DMS153 (cell line): Measurements from ENCODE around the gene MAZ.

Experiments used
- DNase-seq: peaks from one replicate; lab custom pipeline; 2025; lab: John Stamatoyannopoulos, UW

The MAZ gene

GRCh38 chr16:29857133-29857760, 50.9 kb downstream of the MAZ start:
- DNase-seq, result no peak

- no peak for DNase-seq
These were observed 52.0 kb downstream of the MAZ start for GRCh38 chr16:29858149-29858849.

GRCh38 chr16:29858974-29859373, 52.6 kb downstream of the MAZ start:
- no peak for DNase-seq

- DNase-seq, result no peak
These were observed 53.9 kb downstream of the MAZ start for GRCh38 chr16:29860218-29860617.
